Activated CD4-positive, CD25-positive, alpha-beta regulatory T cell (primary cell): ENCODE measurements around the gene TNFRSF6B.
A peak's percentile ranks its signal among the peaks of the same experiment; 100 is the strongest.
"Not testable (repeated sequence)": the region's sequence is repeated elsewhere in the genome, so short reads cannot be mapped to it uniquely, and the experiment has no call there.

Source experiments
- DNase-seq, 4 experiments: peaks; one replicate each; lab custom pipeline; 2025; lab: John Stamatoyannopoulos, UW

Gene TNFRSF6B, protein sequence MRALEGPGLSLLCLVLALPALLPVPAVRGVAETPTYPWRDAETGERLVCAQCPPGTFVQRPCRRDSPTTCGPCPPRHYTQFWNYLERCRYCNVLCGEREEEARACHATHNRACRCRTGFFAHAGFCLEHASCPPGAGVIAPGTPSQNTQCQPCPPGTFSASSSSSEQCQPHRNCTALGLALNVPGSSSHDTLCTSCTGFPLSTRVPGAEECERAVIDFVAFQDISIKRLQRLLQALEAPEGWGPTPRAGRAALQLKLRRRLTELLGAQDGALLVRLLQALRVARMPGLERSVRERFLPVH

GRCh38 chr20:63696628-63697356, at the start of gene TNFRSF6B:
TNFRSF6B (plus strand) TSS chr20:63696652; CDS start chr20:63696768, 116 bp downstream.
- DNase-seq = no peak

DNA sequence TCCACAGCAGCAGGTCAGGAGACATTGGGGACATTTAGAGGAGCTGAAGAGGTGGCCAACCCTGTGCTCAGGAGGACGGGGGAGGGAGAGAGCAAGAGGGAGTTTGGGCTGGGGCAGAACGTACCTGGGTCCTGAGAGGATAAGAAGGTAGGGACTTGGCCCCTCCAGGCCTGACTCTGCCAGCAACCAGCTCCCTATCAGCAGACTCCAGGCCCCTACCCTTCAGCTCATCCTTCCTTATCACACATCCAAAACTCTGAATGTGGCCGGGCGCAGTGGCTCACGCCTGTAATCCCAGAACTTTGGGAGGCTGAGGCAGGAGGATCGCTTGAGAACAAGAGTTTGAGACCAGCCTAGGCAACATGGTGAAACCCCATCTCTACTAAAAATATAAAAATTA, 48.3 kb upstream of the TNFRSF6B start:
- no peak for DNase-seq

DNA sequence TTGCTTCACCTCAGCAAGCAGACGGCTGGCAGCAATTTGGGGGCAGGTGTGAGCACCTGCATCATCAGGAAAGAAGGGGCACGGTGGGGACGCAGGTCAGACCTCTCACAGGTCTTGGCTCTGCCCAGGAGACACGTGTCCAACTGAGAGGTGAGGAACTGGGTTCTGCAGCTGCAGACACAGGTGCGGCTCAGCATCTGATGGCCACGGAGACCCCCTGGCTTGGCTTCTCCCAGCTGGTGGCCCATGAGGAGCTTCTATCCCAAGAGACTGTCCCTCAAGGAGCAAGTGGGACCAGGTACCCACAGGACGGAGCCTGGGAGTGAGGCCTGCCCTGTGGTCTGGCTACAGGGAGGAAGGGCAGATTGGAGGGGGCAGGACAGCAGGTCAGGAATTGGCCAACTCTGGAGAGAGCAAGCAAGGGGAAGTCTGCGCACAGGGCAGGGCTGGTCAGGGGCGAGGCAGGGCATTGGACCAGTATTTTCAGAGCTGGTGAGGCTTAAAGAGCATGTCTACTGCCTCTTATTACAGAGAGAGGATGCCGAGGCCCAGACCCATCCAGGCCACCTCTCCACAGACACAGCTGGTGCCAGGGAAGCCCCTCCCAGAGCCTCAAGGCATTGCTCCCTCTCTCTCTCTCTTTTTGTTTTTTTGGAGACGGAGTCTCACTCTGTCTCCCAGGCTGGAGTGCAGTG, 47.4 kb upstream of the TNFRSF6B start:
- no peak for DNase-seq

- DNase-seq = not testable (repeated sequence)
Observed at GRCh38 chr20:63650486-63650885, 46.0 kb upstream of the TNFRSF6B start.

DNA sequence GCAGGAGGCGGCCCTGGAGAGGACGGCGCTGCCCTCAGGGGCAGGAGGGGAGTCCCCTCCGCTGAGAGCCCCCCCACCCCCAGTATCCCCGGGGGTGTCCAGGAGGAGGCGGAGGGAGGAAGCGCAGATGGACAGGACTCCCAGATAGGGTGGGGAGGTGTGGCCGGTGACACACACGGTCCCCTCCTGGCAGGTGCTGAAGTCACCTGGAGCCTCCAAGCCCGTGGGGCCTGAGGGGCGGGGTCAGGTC, 44.6 kb upstream of the TNFRSF6B start:
- DNase-seq = no peak

- DNase-seq = no peak
Observed at GRCh38 chr20:63652192-63652980, 44.1 kb upstream of the TNFRSF6B start.

DNA sequence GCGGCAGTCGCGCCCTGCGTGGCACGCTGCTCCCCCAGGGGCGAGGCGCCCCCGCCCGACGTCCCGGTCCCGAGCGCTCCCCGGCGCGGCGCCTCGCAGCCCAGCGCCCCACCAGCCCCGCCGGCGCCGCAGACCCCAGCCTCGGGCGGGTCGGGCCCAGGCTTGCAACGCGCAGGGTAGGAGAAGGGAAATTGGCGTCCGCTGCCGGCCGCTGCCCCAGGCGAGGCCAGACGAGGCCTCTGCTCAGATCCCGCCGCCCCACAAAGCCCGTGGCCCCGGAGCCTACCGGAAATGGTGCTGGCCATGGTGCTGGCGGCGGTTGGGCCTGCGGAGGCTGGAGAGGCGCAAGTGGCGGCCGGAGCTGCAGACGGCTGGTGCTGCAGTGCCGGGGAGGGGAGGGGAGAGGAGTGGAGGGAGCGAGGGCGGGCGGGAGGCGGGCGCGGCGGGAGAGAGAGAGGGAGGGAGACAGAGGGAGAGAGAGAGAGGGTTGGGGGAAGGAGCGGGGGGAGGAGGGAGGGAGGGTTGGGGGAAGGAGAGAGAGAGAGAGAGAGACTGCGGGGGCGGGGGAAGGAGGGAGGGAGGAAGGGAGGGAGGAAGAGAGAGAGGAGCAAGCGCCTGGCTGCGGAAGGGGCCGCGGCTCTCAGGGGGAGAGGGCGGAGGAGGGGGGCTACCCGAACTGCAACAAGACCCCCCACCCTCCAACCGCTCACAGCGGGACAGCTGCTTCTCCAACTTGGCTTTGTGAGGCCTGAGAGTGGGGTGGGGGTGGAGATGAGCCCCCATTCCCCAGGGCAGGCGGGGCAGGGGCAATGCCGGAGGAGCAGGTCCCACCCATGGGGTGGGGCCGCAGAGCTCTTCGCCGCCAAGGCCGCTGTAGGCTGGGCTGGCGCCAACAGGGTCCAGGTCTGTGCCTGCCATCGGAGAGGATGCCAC, 43.1 kb upstream of the TNFRSF6B start, which contains the start of gene STMN3:
STMN3 (minus strand) TSS at position 384 of the 933 bp plus-strand sequence; CDS start at position 305, 79 bp downstream.
- DNase-seq = peak in 3 of 4 experiments; percentile 30 to 37 (median 31)

GRCh38 chr20:63653974-63654668, 42.3 kb upstream of the TNFRSF6B start:
- no peak for DNase-seq

- no peak for DNase-seq
Observed at GRCh38 chr20:63655249-63655648, 41.2 kb upstream of the TNFRSF6B start.

GRCh38 chr20:63656451-63656850, 40.0 kb upstream of the TNFRSF6B start:
- DNase-seq = no peak

- no peak for DNase-seq
Observed at GRCh38 chr20:63657260-63657936, 39.1 kb upstream of the TNFRSF6B start.

DNA sequence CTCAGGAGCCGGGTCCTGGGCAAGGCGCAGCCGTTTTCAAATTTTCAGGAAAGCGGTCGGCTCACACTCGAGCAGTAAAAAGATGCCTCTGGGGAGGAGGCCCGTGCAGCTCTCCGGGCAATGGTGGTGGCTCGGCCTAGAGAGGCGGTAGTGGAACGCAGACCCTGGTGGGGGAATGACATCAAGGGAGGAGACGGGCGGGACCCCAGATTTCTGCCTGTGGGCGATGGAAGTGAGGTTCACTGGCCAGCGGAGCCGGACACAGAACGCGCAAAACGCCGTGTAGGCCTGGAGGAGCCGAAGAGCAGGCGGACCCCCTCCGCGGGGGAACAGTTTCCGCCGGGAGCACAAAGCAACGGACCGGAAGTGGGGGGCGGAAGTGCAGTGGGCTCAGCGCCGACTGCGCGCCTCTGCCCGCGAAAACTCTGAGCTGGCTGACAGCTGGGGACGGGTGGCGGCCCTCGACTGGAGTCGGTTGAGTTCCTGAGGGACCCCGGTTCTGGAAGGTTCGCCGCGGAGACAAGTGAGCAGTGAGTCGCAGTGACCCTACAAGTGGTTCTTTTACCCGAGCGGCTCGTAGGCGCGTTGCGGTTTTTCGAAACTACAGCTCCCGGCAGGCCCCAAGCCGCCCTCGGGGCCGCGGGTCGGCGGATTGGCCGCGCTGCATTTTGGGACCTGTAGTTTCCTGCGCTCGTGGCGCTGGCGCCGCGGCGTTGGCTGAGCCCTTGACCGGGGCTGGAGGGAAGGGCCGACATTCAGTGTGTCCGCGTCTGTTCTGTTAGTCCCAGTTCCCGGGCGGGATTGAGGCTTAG, 38.3 kb upstream of the TNFRSF6B start, which contains the start of gene RTEL1:
RTEL1 (plus strand) TSS at position 376 of the 812 bp plus-strand sequence. CDS start 1,091 bp downstream, outside the sequence.
- peak; percentile 74 to 83 (median 80) for DNase-seq

GRCh38 chr20:63658749-63659187, 37.7 kb upstream of the TNFRSF6B start:
- no peak for DNase-seq

DNA sequence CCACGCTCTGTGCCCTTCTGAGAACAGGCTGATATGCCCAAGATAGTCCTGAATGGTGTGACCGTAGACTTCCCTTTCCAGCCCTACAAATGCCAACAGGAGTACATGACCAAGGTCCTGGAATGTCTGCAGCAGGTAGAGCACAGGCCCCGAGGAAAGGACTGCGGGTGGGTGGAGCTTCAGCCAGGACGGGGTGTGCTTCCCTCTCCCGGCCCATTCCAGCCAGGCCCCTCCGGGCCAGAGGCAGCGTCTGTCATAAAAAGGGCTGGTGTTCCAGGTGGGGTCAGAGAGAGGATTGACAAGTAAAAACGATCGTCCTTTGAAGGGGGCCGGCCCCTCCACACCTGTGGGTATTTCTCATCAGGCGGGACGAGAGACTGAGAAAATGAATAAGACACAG, 37.1 kb upstream of the TNFRSF6B start:
- DNase-seq = no peak

DNA sequence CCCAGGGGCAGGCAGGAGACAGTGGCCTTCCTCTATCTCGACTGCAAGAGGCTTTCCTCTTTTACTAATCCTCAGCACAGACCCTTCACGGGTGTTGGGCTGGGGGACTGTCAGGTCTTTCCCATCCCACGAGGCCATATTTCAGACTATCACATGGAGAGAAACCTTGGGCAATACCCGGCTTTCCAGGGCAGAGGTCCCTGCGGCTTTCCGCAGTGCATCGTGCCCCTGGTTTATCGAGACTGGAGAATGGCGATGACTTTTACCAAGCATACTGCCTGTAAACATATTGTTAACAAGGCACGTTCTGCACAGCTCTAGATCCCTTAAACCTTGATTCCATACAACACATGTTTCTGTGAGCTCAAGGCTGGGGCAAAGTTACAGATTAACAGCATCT, 36.3 kb upstream of the TNFRSF6B start:
- DNase-seq = not testable (repeated sequence)

GRCh38 chr20:63660622-63661021, 35.8 kb upstream of the TNFRSF6B start:
- no peak for DNase-seq

GRCh38 chr20:63661108-63661507, 35.3 kb upstream of the TNFRSF6B start:
- no peak for DNase-seq

- no peak for DNase-seq
Observed at GRCh38 chr20:63661959-63662812, 34.3 kb upstream of the TNFRSF6B start.
